Measurements from ENCODE around the gene SPATS2.
"Not testable (repeated sequence)": the region's sequence is repeated elsewhere in the genome, so short reads cannot be mapped to it uniquely, and the experiment has no call there.

Gene SPATS2

DNA sequence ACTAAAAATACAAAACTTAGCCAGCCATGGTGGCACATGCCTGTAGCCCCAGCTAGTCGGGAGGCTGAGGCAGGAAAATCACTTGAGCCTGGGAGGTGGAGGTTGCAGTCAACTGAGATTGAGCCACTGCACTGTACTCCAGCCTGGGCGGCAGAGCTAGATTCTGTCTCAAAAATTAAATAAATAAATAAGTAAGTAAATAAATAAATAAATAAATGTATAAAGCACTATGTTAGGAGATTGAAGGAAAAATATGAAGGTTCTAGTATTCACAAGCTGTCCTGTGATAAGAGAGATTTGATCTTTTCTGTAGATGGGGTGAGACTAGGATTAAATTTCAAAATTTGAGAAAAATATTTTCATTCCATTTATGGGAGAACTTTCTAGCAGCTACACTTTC, 14.9 kb upstream of the SPATS2 start:
- no peak for DNase-seq (ENCODE audit: low spot score)

DNA sequence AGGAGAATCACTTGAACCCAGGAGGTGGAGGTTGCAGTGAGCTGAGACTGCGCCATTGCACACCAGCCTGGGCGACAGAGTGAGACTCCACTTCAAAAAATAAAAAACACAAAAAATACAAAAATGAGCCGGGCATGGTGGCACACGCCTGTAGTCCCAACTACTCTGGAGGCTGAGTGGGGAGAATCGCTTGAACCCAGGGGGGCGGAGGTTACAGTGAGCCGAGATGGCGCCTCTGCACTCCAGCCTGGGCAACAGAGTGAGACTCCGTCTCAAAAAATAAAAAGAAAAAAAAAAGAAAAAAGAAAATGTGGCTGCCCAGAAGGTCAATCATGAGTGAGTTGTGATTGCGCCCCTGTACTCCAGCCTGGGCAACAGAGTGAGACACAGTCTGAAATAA, 11.3 kb upstream of the SPATS2 start:
- no peak for DNase-seq (ENCODE audit: low spot score)

DNA sequence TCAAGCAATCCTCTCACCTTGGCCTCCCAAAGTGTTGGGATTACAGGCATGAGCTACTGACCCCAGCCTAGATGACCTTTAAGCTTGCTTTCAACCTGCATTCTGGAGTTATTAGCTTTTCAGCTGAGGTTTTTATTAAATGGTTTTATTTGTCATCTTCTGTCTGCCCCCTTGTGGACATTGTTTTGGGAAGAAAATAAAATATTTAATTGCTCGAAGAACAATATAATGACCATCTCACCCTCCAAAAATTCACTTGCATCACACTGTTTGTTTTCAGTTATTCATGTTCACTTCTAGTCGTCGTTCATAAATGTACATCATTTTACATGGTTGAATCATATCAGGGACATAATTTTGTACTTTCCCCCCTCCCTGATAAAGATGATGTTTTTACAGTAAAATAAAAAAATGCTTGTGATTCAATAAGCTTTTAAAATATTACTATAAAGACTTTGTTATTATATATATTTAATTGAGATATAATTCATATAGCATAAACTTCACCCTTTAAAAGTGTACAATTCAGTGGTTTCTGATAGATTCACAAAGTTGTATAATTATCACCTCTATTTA, 10.1 kb upstream of the SPATS2 start:
- DNase-seq (ENCODE audit: low spot score) = no peak

DNA sequence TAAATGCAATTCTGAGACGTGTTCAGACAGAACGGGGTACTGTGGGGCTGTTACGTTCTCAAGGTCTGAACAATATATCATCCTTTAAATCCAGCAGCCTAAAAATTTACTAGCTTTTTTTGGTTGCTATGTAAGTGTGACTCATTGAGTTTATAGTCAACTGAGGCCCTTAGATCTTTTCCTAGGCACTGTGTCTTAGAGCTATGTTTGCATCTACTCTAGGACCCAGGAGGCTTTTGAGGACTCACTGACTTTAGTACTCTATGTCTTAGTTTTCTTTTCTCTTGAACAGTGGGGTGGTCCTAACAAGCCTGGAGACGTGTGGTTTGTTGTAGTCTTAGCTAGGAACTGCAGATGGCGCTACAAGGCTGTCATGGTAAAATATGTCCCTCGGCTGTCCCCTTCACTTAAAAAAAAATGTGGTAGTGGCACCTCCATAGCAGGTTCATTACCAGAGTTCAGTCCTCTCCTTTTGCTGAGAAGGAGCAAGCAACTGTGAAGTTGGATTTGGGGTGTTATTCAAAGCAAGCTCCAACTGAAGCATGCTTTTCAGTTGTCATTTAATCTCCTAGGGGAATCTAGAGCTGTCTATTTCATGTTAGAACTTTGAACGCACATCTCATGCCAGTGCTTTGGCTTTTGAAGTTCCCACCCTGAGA, 8.7 kb upstream of the SPATS2 start:
- peak; percentile 81 for DNase-seq (ENCODE audit: low spot score)

DNA sequence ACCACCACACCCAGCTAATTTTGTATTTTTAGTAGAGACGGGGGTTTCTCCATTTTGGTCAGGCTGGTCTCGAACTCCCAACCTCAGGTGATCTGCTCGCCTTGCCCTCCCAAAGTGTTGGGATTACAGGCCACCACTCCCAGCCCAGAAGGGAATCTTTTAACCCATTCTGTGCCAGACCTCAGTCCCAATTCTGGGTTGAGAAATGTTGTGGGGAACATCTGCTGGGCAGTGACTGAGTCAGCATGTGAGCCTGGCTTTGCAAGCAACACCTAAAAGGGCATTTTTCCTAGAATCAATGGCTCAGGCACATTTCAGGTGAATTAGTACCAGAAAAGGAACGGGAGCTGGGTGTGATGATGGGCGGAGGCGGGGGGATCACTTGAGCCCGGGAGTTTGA, 7.6 kb upstream of the SPATS2 start:
- DNase-seq (ENCODE audit: low spot score) = no peak

DNA sequence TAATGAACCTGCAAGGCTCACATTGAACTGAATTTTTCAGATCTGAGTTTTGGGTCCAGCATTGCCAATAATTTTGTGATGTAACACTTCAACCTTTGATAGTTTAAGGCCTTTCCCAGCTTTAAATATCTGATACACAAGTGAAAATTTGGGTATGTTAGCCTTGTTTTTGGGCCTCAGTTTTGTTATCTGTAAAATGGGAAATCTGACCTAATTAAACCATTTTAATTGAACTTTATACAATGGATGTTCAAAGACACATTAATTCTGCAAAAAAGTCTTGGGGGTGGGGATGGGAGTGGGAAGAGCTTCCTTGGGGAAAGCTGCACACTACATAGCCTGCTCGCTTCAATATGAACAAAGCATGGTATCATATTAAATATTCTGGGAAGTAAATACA, 5.2 kb upstream of the SPATS2 start:
- no peak for DNase-seq (ENCODE audit: low spot score)

DNA sequence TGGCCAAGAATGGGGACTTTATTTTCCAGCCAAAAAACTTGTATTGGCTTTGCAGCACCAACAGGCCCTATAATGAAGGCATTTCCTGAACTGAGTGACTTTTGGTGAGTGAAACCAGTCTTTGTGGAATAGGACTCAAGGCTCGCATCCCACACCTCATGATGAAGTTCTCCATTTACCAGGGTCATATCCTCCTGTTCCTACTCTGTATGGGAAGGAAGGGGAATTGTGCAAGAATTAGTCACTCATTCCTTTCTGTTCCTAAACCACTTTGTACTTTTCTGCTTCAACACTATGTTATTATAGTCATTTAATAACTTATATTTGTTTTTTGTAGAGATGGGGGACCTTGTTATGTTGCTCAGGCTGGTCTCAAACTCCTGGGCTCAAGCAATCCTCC, 2.3 kb upstream of the SPATS2 start:
- no peak for DNase-seq (ENCODE audit: low spot score)

DNA sequence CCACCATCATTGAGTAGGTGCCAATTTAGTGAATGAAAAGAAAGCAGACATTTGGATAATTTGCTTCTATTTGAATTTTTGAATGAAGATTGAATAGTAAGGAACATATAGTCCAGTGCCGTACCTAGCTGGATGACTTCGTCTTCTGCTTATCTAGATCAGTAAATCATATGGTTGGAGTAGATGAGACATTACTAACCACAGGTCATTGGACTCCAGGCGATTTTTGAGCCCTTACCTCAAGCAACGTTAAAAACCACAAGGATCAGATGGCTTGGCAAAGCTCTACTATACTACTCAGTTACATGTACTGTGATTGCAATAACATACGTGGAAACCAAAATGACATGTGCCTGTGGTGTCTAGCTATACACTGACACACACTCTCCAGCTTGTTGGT, 1.7 kb upstream of the SPATS2 start:
- no peak for DNase-seq (ENCODE audit: low spot score)

DNA sequence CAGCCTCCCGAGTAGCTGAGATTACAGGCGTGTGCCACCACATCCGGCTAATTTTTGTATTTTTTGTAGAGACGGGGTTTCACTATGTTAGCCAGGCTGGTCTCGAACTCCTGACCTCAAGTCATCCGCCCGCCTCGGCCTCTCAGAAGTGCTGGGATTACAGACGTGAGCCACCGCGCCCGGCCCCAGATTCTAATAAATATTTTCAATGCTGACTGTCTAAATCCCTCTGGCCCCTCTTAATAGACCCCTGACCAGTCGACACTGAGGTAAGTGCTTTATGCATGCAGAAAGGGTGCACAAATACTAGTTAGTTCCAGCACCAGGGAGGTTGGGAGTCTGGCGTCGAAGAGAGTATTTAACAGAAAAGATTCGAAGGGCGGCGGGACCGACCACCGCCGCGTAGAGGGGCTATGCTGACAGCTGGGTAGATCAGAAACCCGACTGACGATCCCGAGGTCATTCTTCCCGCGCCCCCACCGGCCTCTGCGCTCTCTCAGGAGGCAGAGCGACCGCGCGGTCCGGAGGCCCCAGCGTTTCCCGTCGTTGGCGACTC, 1.1 kb upstream of the SPATS2 start:
- DNase-seq (ENCODE audit: low spot score) = no peak

DNA sequence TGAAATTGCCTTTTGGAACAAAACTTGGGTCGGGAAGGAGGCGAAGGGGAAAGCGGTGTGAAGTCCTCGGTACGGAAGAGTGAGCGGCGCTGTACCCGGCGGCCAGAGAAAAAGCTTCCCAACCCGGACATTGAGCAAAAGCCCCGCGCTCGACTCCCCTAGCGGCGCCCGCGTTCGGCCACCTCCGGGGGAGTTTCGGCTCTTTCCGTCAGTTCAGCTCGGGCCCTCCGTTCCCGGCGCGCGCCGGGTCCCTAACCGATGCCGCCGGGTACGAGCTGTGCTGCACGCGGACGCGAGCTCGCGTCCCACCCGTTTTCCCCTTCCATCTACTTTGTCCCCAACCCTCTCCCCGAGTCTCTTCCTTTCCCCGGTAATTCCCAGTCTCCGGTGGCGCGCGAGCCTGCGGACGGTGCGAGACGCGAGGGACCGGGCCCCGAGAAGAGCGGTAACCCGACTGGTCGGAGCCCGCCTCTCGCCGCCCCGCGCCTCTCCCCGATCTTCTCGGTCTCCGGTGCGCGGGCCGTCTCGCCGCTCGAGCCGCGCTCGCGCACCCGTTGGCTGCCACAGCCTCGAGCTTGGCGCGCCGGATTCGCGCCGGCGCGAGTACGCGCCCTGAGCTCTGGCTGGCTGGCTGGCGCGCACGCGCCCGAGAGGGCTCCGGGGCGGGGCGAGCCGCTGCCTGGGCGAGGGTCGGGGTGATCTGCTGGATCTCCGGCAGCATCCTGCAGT, 446 bp upstream of the SPATS2 start:
- DNase-seq (ENCODE audit: low spot score) = peak; percentile 98

DNA sequence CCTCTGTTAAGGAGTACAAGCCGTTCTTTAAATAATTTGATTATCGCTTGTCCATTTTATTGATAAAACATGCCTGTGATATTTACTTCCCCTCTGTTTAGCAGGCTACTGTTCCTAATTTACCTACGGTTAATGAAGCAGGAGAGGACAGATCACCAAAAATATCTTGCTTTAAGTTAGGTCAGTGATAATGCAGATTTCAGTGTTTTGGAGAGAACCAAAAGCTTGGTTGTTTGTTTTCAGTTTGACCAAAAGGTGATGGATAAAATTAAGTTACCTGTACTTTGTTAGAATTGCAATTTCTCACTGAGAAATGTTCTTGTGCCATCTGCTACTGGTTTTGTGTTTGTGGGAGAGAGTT, 958 bp downstream of the SPATS2 start:
- DNase-seq (ENCODE audit: low spot score) = no peak

DNA sequence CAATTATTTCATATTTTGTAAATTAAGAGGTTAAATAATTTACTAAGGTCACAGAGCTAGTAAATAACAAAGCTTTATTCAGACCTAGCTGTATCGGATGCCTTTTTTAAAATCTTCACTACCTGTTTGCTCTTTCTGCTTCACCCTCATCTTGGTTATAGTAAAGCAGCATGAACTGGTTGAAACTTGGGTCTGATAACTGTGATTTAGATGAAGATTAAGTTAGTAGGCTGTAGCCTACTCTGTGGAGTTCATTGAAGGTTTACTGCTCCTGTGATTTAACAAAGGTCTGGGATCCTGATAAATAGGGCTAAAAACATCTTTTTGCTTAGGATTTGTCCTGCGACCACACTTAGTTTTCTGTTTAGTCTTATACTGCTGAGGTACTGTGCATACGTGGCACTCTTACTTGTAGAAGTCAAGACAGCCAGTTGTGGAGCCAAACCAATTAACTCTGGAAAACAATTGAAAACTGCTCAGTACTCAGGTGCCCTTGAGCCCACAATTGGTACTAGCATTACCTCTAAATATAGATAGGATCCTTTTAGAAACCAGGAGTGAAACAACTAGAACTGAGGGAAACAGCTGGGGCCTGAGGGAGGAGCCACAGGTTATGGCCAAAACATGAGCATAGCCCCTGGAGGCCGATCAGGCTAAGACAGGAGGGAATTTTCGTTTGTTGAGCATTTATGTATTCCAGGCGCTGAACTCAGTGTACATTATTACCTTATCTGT, 2.3 kb downstream of the SPATS2 start:
- peak; percentile 39 for DNase-seq (ENCODE audit: low spot score)

DNA sequence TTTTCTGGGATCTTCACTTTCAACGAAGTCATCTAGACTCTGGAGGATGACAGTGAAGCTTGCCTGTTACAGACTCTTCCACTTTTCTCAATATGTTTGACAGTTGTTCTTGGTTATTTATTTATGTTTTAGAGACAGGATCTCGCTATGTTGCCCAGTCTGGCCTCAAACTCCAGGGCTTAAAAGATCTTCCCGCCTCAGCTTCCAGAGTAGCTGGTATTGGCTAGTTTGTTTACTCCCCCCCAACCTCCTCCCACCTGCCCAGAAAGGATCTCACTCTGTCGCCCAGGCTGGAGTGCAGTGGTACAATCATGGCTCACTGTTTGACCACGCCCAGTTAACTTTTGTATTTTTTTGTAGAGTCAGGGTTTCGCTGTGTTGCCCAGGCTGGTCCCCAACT, 3.3 kb downstream of the SPATS2 start:
- DNase-seq (ENCODE audit: low spot score) = no peak

DNA sequence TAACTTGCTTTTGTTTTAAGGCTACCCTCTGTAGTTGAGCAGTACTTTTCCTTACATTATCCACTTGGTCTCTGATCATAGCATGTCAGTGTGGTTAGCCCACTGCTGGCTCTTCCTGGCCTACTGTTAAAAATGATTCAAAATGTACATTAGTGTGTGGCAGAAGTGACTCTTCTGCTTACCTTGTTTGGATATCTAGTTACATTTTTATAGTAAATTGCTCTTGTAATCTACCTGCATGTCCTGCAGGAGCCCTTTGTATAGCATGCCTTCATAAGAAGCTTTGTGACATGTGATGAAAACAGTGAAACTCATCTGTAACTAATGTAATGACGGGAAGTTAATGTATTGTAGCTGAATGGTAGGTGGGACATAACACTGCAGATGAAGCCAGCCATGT, 8.1 kb downstream of the SPATS2 start:
- no peak for DNase-seq (ENCODE audit: low spot score)

DNA sequence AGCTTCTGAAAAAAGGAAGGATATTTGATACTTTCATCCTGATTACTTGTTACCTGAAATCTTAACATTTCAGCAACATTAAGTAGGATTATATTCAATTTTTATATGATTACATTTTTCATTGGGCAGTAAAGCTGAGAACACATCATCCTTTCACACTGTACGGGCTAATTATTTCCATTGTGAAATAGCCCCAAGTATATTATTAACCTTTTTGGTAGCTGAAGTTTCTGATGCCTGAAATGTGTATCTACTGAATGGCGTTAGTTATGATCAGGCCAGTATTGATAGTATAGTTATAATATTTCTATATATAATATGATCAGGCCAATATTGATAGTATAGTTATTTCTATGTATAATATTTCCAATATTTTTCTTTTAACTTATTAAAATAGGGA, 10.1 kb downstream of the SPATS2 start:
- no peak for DNase-seq (ENCODE audit: low spot score)

DNA sequence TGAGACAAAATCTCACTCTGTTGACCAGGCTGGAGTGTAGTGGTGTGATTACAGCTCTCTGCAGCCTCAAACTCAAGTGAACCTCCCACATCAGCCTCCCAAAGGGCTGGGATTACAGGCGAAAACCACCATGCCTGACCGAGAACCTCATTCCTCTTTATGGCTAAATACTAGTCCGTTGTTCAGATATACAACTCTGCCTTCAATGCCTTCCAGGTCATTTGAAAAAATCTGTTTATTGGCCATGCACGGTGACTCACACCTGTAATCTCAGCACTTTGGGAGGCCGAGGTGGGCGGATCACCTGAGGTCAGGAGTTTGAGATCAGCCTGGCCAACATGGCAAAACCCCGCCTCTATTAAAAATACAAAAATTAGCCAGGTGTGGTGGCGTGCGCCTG, 12.9 kb downstream of the SPATS2 start:
- DNase-seq (ENCODE audit: low spot score) = not testable (repeated sequence)

DNA sequence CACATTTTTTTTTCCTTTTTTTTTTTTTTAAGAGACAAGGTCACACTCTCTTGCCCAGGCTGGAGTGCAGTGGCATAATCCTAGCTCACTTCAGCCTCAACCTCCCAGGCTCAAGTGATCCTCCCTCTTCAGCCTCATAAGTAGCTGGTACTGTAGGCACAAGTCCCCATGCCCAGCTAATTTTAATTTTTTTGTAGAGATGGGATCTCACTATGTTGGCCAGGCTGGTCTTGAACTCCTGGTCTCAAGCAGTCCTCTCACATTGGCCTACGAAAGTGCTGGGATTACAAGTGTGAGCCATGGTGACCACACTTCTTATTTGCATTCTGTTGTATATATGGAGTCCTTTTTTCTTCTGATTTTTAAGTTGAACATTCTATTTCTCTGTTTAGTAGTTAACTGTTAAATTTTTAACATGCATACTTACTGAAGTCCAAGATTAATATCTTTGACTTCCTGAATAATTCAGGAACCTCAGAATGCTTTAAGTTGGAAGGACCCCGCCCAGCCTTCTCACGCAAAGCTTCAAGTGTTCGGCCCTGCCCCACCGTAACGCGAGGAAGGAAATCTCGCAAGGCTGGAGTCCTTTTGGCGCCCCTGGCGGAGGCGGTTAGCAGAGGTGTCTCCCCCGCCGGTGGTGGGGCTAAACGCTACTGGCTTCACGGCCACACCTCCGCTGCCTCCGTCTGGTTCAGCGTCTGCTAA, 21.6 kb downstream of the SPATS2 start:
- peak; percentile 72 for DNase-seq (ENCODE audit: low spot score)

DNA sequence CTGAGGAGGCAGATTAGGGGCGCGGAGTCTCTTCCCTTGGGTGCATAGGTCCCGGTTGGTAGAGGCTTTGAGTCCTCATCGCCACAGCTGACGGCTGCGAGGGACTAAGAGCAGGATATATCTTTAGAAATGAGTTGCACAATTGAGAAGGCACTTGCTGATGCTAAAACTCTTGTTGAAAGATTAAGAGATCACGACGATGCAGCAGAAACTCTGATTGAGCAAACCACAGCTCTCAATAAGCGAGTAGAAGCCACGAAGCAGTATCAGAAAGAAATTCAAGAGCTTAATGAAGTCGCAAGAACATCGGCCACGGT, 22.1 kb downstream of the SPATS2 start:
- no peak for DNase-seq (ENCODE audit: low spot score)

DNA sequence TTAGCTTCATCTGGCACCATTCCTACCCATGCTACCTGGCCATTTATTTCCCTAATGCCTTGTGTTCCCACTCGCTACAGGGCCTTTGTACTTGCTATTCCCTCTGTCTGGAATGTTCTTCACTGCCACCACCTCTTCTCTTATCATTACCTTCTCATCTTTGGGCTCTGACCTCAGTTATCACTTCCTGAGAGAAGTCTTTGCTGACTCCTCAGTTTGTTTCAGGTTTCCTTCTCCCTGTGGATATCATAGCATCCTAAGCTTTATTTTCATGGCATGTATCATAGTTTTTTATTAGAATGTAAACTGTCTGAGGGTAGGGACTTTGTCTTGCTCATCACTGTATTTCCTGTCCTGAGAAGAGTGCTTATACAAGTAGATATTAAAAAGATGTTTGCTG, 29.7 kb downstream of the SPATS2 start:
- DNase-seq (ENCODE audit: low spot score) = no peak

DNA sequence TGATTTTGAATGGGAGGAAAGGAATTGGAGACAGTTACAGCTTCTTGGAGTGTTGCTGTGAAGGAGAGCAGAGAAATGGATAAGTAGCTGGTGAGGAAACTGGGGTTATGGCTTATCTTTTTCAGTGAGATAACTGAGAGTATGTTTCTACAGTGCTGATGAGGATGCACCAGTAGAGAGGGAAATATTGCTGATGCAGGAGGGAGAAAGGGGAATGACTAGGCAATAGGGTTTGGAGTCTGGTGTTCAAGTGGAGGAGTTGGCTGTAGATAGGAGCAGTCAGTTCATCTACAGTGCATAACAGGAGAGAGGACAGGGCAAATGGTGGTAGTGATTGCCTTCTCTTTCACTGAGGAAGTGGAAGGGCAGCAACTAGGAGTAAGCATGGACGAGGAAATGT, 33.0 kb downstream of the SPATS2 start:
- no peak for DNase-seq (ENCODE audit: low spot score)

DNA sequence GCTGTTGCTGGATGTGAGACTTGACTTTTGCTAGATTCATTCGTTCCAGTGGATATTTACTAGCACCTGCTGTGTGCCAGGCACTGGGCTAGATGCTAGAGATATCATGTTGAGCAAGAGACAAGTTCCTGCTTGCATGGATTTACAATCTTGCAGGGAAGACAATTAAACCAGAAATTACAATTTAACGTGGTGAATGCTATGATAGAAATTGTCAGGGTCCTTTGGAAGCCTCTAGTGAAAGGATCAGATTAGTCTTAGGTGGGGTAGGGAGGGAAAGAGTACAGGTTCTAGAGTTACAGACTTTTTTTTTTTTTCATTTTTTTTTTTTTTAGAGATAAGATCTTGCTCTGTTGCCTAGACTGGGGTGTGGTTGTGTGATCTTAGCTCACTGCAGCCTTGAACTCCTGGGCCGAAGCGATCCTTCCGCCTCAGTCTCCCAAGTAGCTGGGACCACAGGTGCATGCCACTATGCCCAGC, 36.7 kb downstream of the SPATS2 start:
- DNase-seq (ENCODE audit: low spot score) = no peak

DNA sequence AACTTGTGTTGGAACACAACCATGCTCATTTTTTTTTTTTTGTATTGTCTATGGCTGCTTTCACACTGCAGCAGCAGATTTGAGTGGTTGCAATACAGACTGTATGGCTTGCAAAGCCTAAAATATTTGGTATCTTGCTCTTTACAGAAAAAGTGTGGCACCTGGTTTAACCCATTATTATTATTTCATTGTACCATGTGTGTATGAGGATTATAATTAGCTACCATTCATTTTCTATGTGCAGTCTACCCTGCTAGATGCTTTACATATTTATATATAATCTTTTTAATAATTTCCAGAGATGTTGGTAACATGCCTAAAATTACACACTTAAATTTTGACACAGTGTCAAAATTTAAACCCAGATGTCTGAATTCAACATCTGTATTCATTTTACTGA, 37.7 kb downstream of the SPATS2 start:
- no peak for DNase-seq (ENCODE audit: low spot score)
